GM23338 (cell line): ENCODE measurements around the gene SLFN12. TPM values are rescaled to one million over a fixed set of nuclear protein-coding genes. Genes with fewer than 3 reads are reported as not detected.

Experiments
- ATAC-seq: fragments of 200-7000 bp; cut with Tn5 transposase; 3 replicates; pipeline ENCODE4 v1.9.1; 2020
- DNase-seq: peaks from one replicate; pipeline ENCODE4 v3.0.0-alpha.2; 2015; ENCODE audit warnings: low spot score
- H2AFZ ChIP-seq: fragments of 200-600 bp; sonication (generic); 2 replicates; pipeline ENCODE4 v1.8.0; 2016; ENCODE audit warnings: antibody characterized with exemption, mild to moderate bottlenecking, moderate library complexity
- H3F3A ChIP-seq: fragments of 200-600 bp; sonication (generic); replicated peaks from 2 replicates; pipeline ENCODE4 v1.8.0; 2017; ENCODE audit warnings: antibody characterized with exemption, mixed run types, low read depth
- H3K27ac ChIP-seq: fragments of 200-600 bp; sonication (generic); 2 replicates; pipeline ENCODE4 v1.6.1; 2016; ENCODE audit warnings: low read depth
- H3K27me3 ChIP-seq: fragments of 200-600 bp; sonication (generic); 2 replicates; pipeline ENCODE4 v1.8.0; 2016; ENCODE audit warnings: mild to moderate bottlenecking, mixed run types, moderate library complexity; ENCODE audit not compliant: insufficient read depth
- H3K36me3 ChIP-seq: fragments of 200-600 bp; sonication (generic); 2 replicates; pipeline ENCODE4 v1.8.0; 2016; ENCODE audit warnings: mild to moderate bottlenecking; ENCODE audit not compliant: insufficient read depth
- H3K4me1 ChIP-seq: fragments of 200-600 bp; sonication (generic); 2 replicates; pipeline ENCODE4 v1.8.0; 2016; ENCODE audit warnings: mild to moderate bottlenecking, moderate library complexity; ENCODE audit not compliant: insufficient read depth
- H3K4me2 ChIP-seq: fragments of 200-600 bp; sonication (generic); 2 replicates; pipeline ENCODE4 v1.7.1; 2017; ENCODE audit warnings: mixed run types
- H3K4me3 ChIP-seq: fragments of 200-600 bp; sonication (generic); 2 replicates; pipeline ENCODE4 v1.6.1; 2016; ENCODE audit warnings: mixed run types
- H3K79me2 ChIP-seq: fragments of 200-600 bp; sonication (generic); replicated peaks from 2 replicates; pipeline ENCODE4 v1.8.0; 2017; ENCODE audit warnings: mild to moderate bottlenecking; ENCODE audit not compliant: insufficient read depth
- H3K9me2 ChIP-seq: fragments of 200-600 bp; sonication (generic); 2 replicates; pipeline ENCODE4 v1.8.0; 2017; ENCODE audit not compliant: insufficient read depth
- H4K20me1 ChIP-seq: fragments of 200-600 bp; sonication (generic); replicated peaks from 2 replicates; pipeline ENCODE4 v1.8.0; 2017; ENCODE audit warnings: mild to moderate bottlenecking; ENCODE audit not compliant: insufficient read depth
- H3K27ac Mint-ChIP-seq: 2 replicates; pipeline ENCODE4 v1.8.0; 2020; ENCODE audit warnings: inconsistent platforms, mild to moderate bottlenecking, moderate library complexity, mixed read lengths
- H3K27me3 Mint-ChIP-seq: 3 replicates; pipeline ENCODE4 v1.8.0; 2022; ENCODE audit warnings: low read depth, mild to moderate bottlenecking, moderate library complexity, mixed read lengths, inconsistent platforms; ENCODE audit not compliant: insufficient read depth, poor library complexity
- H3K36me3 Mint-ChIP-seq: 3 replicates; pipeline ENCODE4 v1.8.0; 2021; ENCODE audit warnings: low read depth, mild to moderate bottlenecking, inconsistent platforms, moderate library complexity, mixed read lengths
- H3K4me1 Mint-ChIP-seq: 3 replicates; pipeline ENCODE4 v1.8.0; 2020; ENCODE audit warnings: mild to moderate bottlenecking, inconsistent platforms, mixed read lengths
- H3K4me3 Mint-ChIP-seq: 3 replicates; pipeline ENCODE4 v1.8.0; 2021; ENCODE audit warnings: moderate library complexity, mild to moderate bottlenecking, inconsistent platforms, mixed read lengths
- H3K9me3 Mint-ChIP-seq: 3 replicates; pipeline ENCODE4 v1.8.0; 2020; ENCODE audit warnings: moderate library complexity, mild to moderate bottlenecking, inconsistent platforms, mixed read lengths
- CREB1 ChIP-seq: fragments of 250-450 bp; sonication (Bioruptor Pico); IDR thresholded peaks from 2 replicates; pipeline ENCODE4 v1.5.0; 2020; ENCODE audit warnings: low read depth, mild to moderate bottlenecking, moderate library complexity
- EZH2 ChIP-seq: fragments of 200-600 bp; sonication (generic); IDR thresholded peaks from one replicate; pipeline ENCODE4 v1.8.0; 2017; ENCODE audit warnings: antibody characterized with exemption, mild to moderate bottlenecking, low read depth; ENCODE audit not compliant: unreplicated experiment
- JUNB ChIP-seq: IDR thresholded peaks from one replicate; pipeline ENCODE4 v1.6.1; 2016; ENCODE audit warnings: antibody characterized with exemption; ENCODE audit not compliant: unreplicated experiment
- NANOG ChIP-seq: IDR thresholded peaks from 2 replicates; pipeline ENCODE4 v1.6.1; 2016; ENCODE audit warnings: antibody characterized with exemption, borderline replicate concordance
- POLR2AphosphoS5 ChIP-seq: IDR thresholded peaks from 2 replicates; pipeline ENCODE4 v1.6.1; 2016; ENCODE audit warnings: antibody characterized with exemption, low read depth
- STAT1 ChIP-seq: IDR thresholded peaks from one replicate; pipeline ENCODE4 v1.6.1; 2016; ENCODE audit warnings: antibody characterized with exemption; ENCODE audit not compliant: unreplicated experiment
- ZNF114 ChIP-seq: fragments of 250-450 bp; sonication (Bioruptor Pico); IDR thresholded peaks from 2 replicates; pipeline ENCODE4 v1.5.0; 2020; ENCODE audit warnings: mild to moderate bottlenecking, moderate library complexity
- polyA plus RNA-seq: library from polyadenylated mRNA; unstranded; fragments of >200 nt; fragmentation: Nextera tagmentation; extraction: Ambion mirVana; gene quantifications from 2 replicates; pipeline ENCODE4 v1.2.1, GENCODE V29; 2016
- total RNA-seq: library from RNA; depleted of rRNA; stranded (reverse); fragments of >200 nt; shearing (Covaris generic); gene quantifications from 2 replicates; pipeline ENCODE4 v1.2.3, GENCODE V29; 2014
- TF ChIP-seq, protein P1 (sequence below), 2 experiments: fragments of 200-600 bp in 1 of 2; sonication (generic) in 1 of 2; conservative IDR thresholded peaks; 2 replicates each; pipeline versions ENCODE4 v1.5.1 to v1.6.1; 2016 to 2017; ENCODE audit warnings: antibody characterized with exemption in 2 of 2, low read depth in 2 of 2, mild to moderate bottlenecking in 2 of 2, moderate library complexity in 1 of 2
- TF ChIP-seq, protein P2 (sequence below): IDR thresholded peaks from 2 replicates; pipeline ENCODE4 v1.6.1; 2016; ENCODE audit warnings: antibody characterized with exemption
- TF ChIP-seq, protein P3 (sequence below): IDR thresholded peaks from one replicate; pipeline ENCODE4 v1.6.1; 2018; ENCODE audit warnings: antibody characterized with exemption; ENCODE audit not compliant: unreplicated experiment

SLFN12 gene
- total and polyA plus RNA-seq, 2 experiments from 2014 or later, result 3.5 to 9.2 TPM

DNA sequence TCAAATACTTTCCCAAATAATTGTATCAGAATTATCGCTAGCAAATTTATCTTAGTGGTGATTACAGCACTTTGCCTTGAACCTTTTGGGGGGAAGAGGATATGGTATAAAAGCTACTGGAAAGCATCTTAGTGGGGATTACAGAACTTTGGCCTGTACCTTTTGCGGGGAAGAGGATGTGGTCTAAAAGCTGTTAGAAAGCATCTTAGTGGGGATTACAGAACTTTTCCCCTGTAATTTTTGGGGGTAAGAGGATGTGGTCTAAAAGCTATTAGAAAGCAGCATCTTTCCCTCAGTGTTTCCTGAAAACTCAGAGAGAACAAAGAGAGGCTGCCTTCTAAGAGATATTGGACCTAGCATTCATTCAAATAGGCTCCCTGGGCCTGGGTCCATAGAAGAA, 4.1 kb downstream of the SLFN12 start (continued):
- TF ChIP-seq JUNB, result no peak
- TF ChIP-seq, protein P1, sequence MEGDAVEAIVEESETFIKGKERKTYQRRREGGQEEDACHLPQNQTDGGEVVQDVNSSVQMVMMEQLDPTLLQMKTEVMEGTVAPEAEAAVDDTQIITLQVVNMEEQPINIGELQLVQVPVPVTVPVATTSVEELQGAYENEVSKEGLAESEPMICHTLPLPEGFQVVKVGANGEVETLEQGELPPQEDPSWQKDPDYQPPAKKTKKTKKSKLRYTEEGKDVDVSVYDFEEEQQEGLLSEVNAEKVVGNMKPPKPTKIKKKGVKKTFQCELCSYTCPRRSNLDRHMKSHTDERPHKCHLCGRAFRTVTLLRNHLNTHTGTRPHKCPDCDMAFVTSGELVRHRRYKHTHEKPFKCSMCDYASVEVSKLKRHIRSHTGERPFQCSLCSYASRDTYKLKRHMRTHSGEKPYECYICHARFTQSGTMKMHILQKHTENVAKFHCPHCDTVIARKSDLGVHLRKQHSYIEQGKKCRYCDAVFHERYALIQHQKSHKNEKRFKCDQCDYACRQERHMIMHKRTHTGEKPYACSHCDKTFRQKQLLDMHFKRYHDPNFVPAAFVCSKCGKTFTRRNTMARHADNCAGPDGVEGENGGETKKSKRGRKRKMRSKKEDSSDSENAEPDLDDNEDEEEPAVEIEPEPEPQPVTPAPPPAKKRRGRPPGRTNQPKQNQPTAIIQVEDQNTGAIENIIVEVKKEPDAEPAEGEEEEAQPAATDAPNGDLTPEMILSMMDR (conservative IDR thresholded peaks at IDR 0.05; ENCODE audit: low read depth in 2 of 2), result no peak
- TF ChIP-seq, protein P2, sequence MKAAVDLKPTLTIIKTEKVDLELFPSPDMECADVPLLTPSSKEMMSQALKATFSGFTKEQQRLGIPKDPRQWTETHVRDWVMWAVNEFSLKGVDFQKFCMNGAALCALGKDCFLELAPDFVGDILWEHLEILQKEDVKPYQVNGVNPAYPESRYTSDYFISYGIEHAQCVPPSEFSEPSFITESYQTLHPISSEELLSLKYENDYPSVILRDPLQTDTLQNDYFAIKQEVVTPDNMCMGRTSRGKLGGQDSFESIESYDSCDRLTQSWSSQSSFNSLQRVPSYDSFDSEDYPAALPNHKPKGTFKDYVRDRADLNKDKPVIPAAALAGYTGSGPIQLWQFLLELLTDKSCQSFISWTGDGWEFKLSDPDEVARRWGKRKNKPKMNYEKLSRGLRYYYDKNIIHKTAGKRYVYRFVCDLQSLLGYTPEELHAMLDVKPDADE, result no peak
- no peak for TF ChIP-seq STAT1
- TF ChIP-seq EZH2, result no peak
- TF ChIP-seq, protein P3, sequence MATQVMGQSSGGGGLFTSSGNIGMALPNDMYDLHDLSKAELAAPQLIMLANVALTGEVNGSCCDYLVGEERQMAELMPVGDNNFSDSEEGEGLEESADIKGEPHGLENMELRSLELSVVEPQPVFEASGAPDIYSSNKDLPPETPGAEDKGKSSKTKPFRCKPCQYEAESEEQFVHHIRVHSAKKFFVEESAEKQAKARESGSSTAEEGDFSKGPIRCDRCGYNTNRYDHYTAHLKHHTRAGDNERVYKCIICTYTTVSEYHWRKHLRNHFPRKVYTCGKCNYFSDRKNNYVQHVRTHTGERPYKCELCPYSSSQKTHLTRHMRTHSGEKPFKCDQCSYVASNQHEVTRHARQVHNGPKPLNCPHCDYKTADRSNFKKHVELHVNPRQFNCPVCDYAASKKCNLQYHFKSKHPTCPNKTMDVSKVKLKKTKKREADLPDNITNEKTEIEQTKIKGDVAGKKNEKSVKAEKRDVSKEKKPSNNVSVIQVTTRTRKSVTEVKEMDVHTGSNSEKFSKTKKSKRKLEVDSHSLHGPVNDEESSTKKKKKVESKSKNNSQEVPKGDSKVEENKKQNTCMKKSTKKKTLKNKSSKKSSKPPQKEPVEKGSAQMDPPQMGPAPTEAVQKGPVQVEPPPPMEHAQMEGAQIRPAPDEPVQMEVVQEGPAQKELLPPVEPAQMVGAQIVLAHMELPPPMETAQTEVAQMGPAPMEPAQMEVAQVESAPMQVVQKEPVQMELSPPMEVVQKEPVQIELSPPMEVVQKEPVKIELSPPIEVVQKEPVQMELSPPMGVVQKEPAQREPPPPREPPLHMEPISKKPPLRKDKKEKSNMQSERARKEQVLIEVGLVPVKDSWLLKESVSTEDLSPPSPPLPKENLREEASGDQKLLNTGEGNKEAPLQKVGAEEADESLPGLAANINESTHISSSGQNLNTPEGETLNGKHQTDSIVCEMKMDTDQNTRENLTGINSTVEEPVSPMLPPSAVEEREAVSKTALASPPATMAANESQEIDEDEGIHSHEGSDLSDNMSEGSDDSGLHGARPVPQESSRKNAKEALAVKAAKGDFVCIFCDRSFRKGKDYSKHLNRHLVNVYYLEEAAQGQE, result no peak

DNA sequence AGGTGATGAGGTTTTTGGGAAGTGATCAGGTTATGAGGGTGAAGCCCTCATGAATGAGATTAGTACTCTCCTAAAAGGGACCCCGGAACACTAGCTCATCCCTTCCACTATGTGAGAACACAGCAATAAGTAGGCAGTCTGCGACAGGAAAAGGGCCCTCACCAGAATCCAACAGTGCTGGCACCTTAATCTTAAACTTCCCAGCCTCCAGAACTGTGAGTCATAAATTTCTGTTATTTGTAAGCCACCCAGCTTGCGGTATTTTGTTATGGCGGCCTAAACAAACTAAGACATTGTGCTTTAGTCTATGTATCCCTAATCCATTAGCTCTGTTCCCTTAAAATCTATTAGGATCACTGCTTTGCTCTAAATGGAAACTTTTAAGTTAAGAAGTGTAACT, 8.5 kb downstream of the SLFN12 start:
- H3K9me2 ChIP-seq, result no peaks in the 10 kb centered on the region
- peaks cover 8% of the 10 kb centered on the region for H4K20me1 ChIP-seq
- no peaks in the 10 kb centered on the region; the same call in 1 of the 2 replicates for H3K79me2 ChIP-seq
- no peak overlapping the region for H2AFZ ChIP-seq
- H3K4me1 ChIP-seq, result peaks cover 6% of the 10 kb centered on the region; the same call in 1 of the 2 replicates
- H3K27me3 ChIP-seq, result peaks cover 14% of the 10 kb centered on the region; the same call in 1 of the 2 replicates
- no peak overlapping the region for H3K4me3 ChIP-seq
- no peak overlapping the region for H3K4me2 ChIP-seq
- Mint-ChIP-seq H3K27me3 (no peaks in the 10 kb centered on the region), H3K4me3 (no peak overlapping the region), H3K27ac (no peak overlapping the region), H3K4me1 (peaks cover 11% of the 10 kb centered on the region; the same call in 2 of the 3 replicates), H3K9me3 (no peaks in the 10 kb centered on the region), H3K36me3 (no peaks in the 10 kb centered on the region; the same call in 2 of the 3 replicates)
- H3K36me3 ChIP-seq, result no peaks in the 10 kb centered on the region
- no peak for ATAC-seq
- no peaks in the 10 kb centered on the region for H3F3A ChIP-seq
- no peak for DNase-seq
- H3K27ac ChIP-seq, result no peak overlapping the region
- TF ChIP-seq, protein P2, result no peak
- TF ChIP-seq ZNF114 (CRISPR knock-in tag) (no peak), POLR2AphosphoS5 (no peak), EZH2 (no peak), NANOG (no peak), STAT1 (no peak), CREB1 (CRISPR knock-in tag) (no peak)
- TF ChIP-seq, protein P3, result no peak
